ENCODE data around the gene PPP2R2B.

Gene PPP2R2B

GRCh38 chr5:146878476-146879172 lies at the start of gene PPP2R2B:
Gene PPP2R2B, minus strand, starts transcription at chr5:146878757.
- H3K4me1 ChIP-seq (ENCODE audit: insufficient read depth, low read length), result peaks cover 29% of the 10 kb centered on the region
- peak within 1 kb of the TSS; percentile 98 for H3K4me3 ChIP-seq (ENCODE audit: low read length)
- H2AFZ ChIP-seq (ENCODE audit: low read depth, low read length), result peak within 1 kb of the TSS; percentile 95
- H3K9me3 ChIP-seq (ENCODE audit: low read length), result no peaks in the 10 kb centered on the region
- no peaks in the 10 kb centered on the region for H3K36me3 ChIP-seq (ENCODE audit: insufficient read depth, low read length)
- no peaks in the 10 kb centered on the region for H3K27me3 ChIP-seq (ENCODE audit: insufficient read depth, low read length)

- H3K4me3 ChIP-seq (ENCODE audit: low read length), result no peak overlapping the region
- peaks cover 15% of the 10 kb centered on the region for H3K4me1 ChIP-seq (ENCODE audit: insufficient read depth, low read length)
- no peaks in the 10 kb centered on the region for H3K9me3 ChIP-seq (ENCODE audit: low read length)
- no peaks in the 10 kb centered on the region for H3K36me3 ChIP-seq (ENCODE audit: insufficient read depth, low read length)
- no peak overlapping the region for H2AFZ ChIP-seq (ENCODE audit: low read depth, low read length)
- no peaks in the 10 kb centered on the region for H3K27me3 ChIP-seq (ENCODE audit: insufficient read depth, low read length)
These were observed 45.6 kb upstream of the PPP2R2B start for GRCh38 chr5:146924132-146924531.

GRCh38 chr5:146921225-146921624 lies 42.7 kb upstream of the PPP2R2B start:
- H3K9me3 ChIP-seq (ENCODE audit: low read length), result no peaks in the 10 kb centered on the region
- no peaks in the 10 kb centered on the region for H3K27me3 ChIP-seq (ENCODE audit: insufficient read depth, low read length)
- no peak overlapping the region for H3K4me3 ChIP-seq (ENCODE audit: low read length)
- no peak overlapping the region for H2AFZ ChIP-seq (ENCODE audit: low read depth, low read length)
- peaks cover 31% of the 10 kb centered on the region for H3K4me1 ChIP-seq (ENCODE audit: insufficient read depth, low read length)
- no peaks in the 10 kb centered on the region for H3K36me3 ChIP-seq (ENCODE audit: insufficient read depth, low read length)

GRCh38 chr5:146920351-146920881 lies 41.9 kb upstream of the PPP2R2B start:
- Histone ChIP-seq H3K4me1 (ENCODE audit: insufficient read depth, low read length) (peaks cover 31% of the 10 kb centered on the region), H2AFZ (ENCODE audit: low read depth, low read length) (no peak overlapping the region), H3K4me3 (ENCODE audit: low read length) (no peak overlapping the region)

GRCh38 chr5:146919304-146919703 lies 40.7 kb upstream of the PPP2R2B start:
- Histone ChIP-seq H3K9me3 (ENCODE audit: low read length) (no peaks in the 10 kb centered on the region), H3K36me3 (ENCODE audit: insufficient read depth, low read length) (no peaks in the 10 kb centered on the region), H3K4me1 (ENCODE audit: insufficient read depth, low read length) (peaks cover 31% of the 10 kb centered on the region)

More at GRCh38 chr5:146920351-146920881, 41.9 kb upstream of the PPP2R2B start:
- Histone ChIP-seq H3K9me3 (ENCODE audit: low read length) (no peaks in the 10 kb centered on the region), H3K27me3 (ENCODE audit: insufficient read depth, low read length) (no peaks in the 10 kb centered on the region), H3K36me3 (ENCODE audit: insufficient read depth, low read length) (no peaks in the 10 kb centered on the region)

GRCh38 chr5:146917931-146918330 lies 39.4 kb upstream of the PPP2R2B start:
- H3K36me3 ChIP-seq (ENCODE audit: insufficient read depth, low read length), result no peaks in the 10 kb centered on the region
- H3K9me3 ChIP-seq (ENCODE audit: low read length), result no peaks in the 10 kb centered on the region
- no peaks in the 10 kb centered on the region for H3K27me3 ChIP-seq (ENCODE audit: insufficient read depth, low read length)
- H2AFZ ChIP-seq (ENCODE audit: low read depth, low read length), result no peak overlapping the region
- H3K4me3 ChIP-seq (ENCODE audit: low read length), result no peak overlapping the region
- H3K4me1 ChIP-seq (ENCODE audit: insufficient read depth, low read length), result peaks cover 31% of the 10 kb centered on the region

More at GRCh38 chr5:146919304-146919703, 40.7 kb upstream of the PPP2R2B start:
- Histone ChIP-seq H3K4me3 (ENCODE audit: low read length) (no peak overlapping the region), H2AFZ (ENCODE audit: low read depth, low read length) (no peak overlapping the region), H3K27me3 (ENCODE audit: insufficient read depth, low read length) (no peaks in the 10 kb centered on the region)

GRCh38 chr5:146912874-146913273 lies 34.3 kb upstream of the PPP2R2B start:
- Histone ChIP-seq H3K27me3 (ENCODE audit: insufficient read depth, low read length) (no peaks in the 10 kb centered on the region), H3K4me3 (ENCODE audit: low read length) (no peak overlapping the region), H3K4me1 (ENCODE audit: insufficient read depth, low read length) (peaks cover 12% of the 10 kb centered on the region), H3K9me3 (ENCODE audit: low read length) (no peaks in the 10 kb centered on the region), H3K36me3 (ENCODE audit: insufficient read depth, low read length) (no peaks in the 10 kb centered on the region), H2AFZ (ENCODE audit: low read depth, low read length) (no peak overlapping the region)

- H3K4me1 ChIP-seq (ENCODE audit: insufficient read depth, low read length), result peaks cover 7% of the 10 kb centered on the region
- no peak overlapping the region for H3K4me3 ChIP-seq (ENCODE audit: low read length)
- no peak overlapping the region for H2AFZ ChIP-seq (ENCODE audit: low read depth, low read length)
- no peaks in the 10 kb centered on the region for H3K36me3 ChIP-seq (ENCODE audit: insufficient read depth, low read length)
- H3K27me3 ChIP-seq (ENCODE audit: insufficient read depth, low read length), result no peaks in the 10 kb centered on the region
- no peaks in the 10 kb centered on the region for H3K9me3 ChIP-seq (ENCODE audit: low read length)
These were observed 31.7 kb upstream of the PPP2R2B start for GRCh38 chr5:146910239-146910638.

GRCh38 chr5:146909255-146910068 lies 30.9 kb upstream of the PPP2R2B start:
- H3K36me3 ChIP-seq (ENCODE audit: insufficient read depth, low read length), result no peaks in the 10 kb centered on the region
- H3K4me3 ChIP-seq (ENCODE audit: low read length), result no peak overlapping the region

GRCh38 chr5:146906803-146907202 lies 28.2 kb upstream of the PPP2R2B start:
- peaks cover 7% of the 10 kb centered on the region for H3K4me1 ChIP-seq (ENCODE audit: insufficient read depth, low read length)
- no peak overlapping the region for H2AFZ ChIP-seq (ENCODE audit: low read depth, low read length)
- H3K27me3 ChIP-seq (ENCODE audit: insufficient read depth, low read length), result no peaks in the 10 kb centered on the region
- no peaks in the 10 kb centered on the region for H3K36me3 ChIP-seq (ENCODE audit: insufficient read depth, low read length)
- no peak overlapping the region for H3K4me3 ChIP-seq (ENCODE audit: low read length)
- H3K9me3 ChIP-seq (ENCODE audit: low read length), result no peaks in the 10 kb centered on the region

More at GRCh38 chr5:146909255-146910068, 30.9 kb upstream of the PPP2R2B start:
- Histone ChIP-seq H3K27me3 (ENCODE audit: insufficient read depth, low read length) (no peaks in the 10 kb centered on the region), H3K9me3 (ENCODE audit: low read length) (no peaks in the 10 kb centered on the region), H3K4me1 (ENCODE audit: insufficient read depth, low read length) (peaks cover 7% of the 10 kb centered on the region), H2AFZ (ENCODE audit: low read depth, low read length) (no peak overlapping the region)

- Histone ChIP-seq H3K36me3 (ENCODE audit: insufficient read depth, low read length) (no peaks in the 10 kb centered on the region), H3K4me1 (ENCODE audit: insufficient read depth, low read length) (peaks cover 7% of the 10 kb centered on the region), H3K27me3 (ENCODE audit: insufficient read depth, low read length) (no peaks in the 10 kb centered on the region), H3K4me3 (ENCODE audit: low read length) (no peak overlapping the region), H2AFZ (ENCODE audit: low read depth, low read length) (no peak overlapping the region), H3K9me3 (ENCODE audit: low read length) (no peaks in the 10 kb centered on the region)
These were observed 26.3 kb upstream of the PPP2R2B start for GRCh38 chr5:146904890-146905289.

- no peaks in the 10 kb centered on the region for H3K36me3 ChIP-seq (ENCODE audit: insufficient read depth, low read length)
- H3K4me3 ChIP-seq (ENCODE audit: low read length), result no peak overlapping the region
- H3K4me1 ChIP-seq (ENCODE audit: insufficient read depth, low read length), result no peaks in the 10 kb centered on the region
- H2AFZ ChIP-seq (ENCODE audit: low read depth, low read length), result no peak overlapping the region
- no peaks in the 10 kb centered on the region for H3K27me3 ChIP-seq (ENCODE audit: insufficient read depth, low read length)
- H3K9me3 ChIP-seq (ENCODE audit: low read length), result no peaks in the 10 kb centered on the region
These were observed 25.2 kb upstream of the PPP2R2B start for GRCh38 chr5:146903789-146904188.

- no peaks in the 10 kb centered on the region for H3K36me3 ChIP-seq (ENCODE audit: insufficient read depth, low read length)
- no peaks in the 10 kb centered on the region for H3K4me1 ChIP-seq (ENCODE audit: insufficient read depth, low read length)
- H3K4me3 ChIP-seq (ENCODE audit: low read length), result no peak overlapping the region
- H3K27me3 ChIP-seq (ENCODE audit: insufficient read depth, low read length), result no peaks in the 10 kb centered on the region
- no peak overlapping the region for H2AFZ ChIP-seq (ENCODE audit: low read depth, low read length)
- no peaks in the 10 kb centered on the region for H3K9me3 ChIP-seq (ENCODE audit: low read length)
These were observed 23.9 kb upstream of the PPP2R2B start for GRCh38 chr5:146902471-146902870.

All from neuron (in vitro differentiated cells).